Keratinocyte (primary cell): Measurements from ENCODE around the gene PITPNC1.

Experiments used
- CTCF ChIP-seq, 3 experiments: IDR thresholded peaks in 1 of 3; conservative IDR thresholded peaks in 1 of 3; optimal IDR thresholded peaks in 1 of 3; 2 replicates in 2 of 3; 3 replicates in 1 of 3; pipeline versions ENCODE3 to v1.5.1; 2011; ENCODE audit warnings: low read length in 3 of 3, mild to moderate bottlenecking in 3 of 3, moderate library complexity in 2 of 3, control low read depth in 1 of 3, inconsistent platforms in 1 of 3; ENCODE audit not compliant: insufficient read depth in 2 of 3; ENCODE audit errors: extremely low read depth in 1 of 3
- EZH2 ChIP-seq: IDR thresholded peaks from one replicate; pipeline ENCODE4 v1.6.1; 2012; ENCODE audit warnings: inconsistent platforms, mild to moderate bottlenecking, low read length, moderate library complexity

DNA sequence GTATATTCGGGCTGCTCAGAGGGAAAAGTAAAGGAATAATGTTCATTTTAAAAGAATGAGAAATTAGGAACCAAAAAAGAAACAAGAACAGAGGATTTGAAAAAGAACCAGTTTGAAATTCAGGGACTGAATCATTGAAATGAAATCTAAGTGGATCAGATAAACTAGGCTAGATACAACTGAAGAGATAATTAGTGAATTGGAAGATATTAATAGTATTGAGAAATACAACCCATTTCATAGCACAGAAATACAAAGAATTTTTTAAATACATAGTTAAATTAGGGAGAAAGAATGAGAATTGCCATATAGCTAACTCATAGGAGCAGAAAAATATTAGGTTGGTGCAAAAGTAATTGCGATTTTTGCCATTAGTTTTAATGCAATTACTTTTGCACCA lies 223.3 kb downstream of the PITPNC1 start:
- TF ChIP-seq CTCF (optimal IDR thresholded peaks at IDR 0.05 in 1 of 3, IDR thresholded peaks at IDR 0.05 in 1 of 3, conservative IDR thresholded peaks at IDR 0.05 in 1 of 3; ENCODE audit: extremely low read depth in 1 of 3, insufficient read depth in 2 of 3, low read length in 3 of 3) (no peak), EZH2 (no peak)
